ENCODE results near the gene IGF1R. TPM values are rescaled to one million over a fixed set of nuclear protein-coding genes. Genes with fewer than 3 reads are reported as not detected.

The IGF1R gene
- total and polyA plus RNA-seq, 2 of the 8 experiments (the other 6 are each of a cell fraction or from before 2014, with no cell fraction given), result 32.9 to 109 TPM

DNA sequence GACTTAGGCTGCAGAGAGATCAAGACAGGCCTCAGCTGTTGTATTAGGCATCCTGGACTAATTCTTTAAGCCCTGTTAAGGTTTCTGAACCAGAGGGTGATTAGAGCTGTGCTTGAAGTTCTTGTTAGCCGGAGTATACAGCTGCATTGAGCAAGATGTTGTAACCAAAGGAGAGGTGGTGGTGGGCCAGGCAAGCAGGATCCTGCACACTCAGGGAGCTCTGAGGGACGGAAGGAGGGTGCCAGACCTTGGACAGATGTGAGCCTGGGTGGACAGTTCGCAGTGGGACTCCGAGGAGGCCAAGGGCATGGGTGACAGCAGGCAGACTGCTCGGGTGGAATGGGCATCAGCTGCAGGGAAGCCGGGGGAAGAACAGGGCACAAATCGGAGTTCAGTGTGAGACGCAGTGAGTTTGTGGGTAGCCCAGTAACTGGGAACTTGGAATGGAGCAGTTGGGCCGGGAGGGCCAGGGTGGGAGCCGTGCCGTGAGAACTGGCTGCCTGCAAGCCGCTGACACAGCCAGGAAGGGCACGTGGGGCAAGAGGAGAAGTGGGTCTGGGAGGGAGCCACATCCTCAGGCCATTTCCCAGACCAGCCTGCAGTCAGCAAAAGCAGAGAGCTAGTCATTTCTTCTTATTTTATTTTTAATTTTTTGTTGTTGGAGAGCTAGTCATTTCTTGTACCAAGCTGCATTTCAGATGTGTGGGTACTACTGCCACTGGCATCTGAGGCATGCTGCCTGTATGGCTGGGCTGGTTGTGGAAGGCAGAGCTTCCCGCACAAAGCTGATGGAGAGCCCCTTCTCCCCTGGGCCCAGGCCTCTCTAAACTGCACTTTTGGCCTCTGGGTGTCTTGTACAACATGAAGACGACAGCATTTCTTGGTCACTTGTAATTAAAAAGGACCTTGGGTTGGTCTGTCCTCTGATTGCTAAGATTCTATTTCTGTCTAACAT is 298.2 kb downstream of the IGF1R start:
- Histone ChIP-seq H3K4me2 (ENCODE audit: insufficient read depth in 1 of 2, low read depth in 2 of 2, low read length in 2 of 2) (no peak overlapping the region), H3K9ac (replicated peaks in 1 of 4; ENCODE audit: extremely low read depth in 1 of 4, low read depth in 3 of 4, low read length in 3 of 4) (no peak overlapping the region; a peak in 1 of 7 replicates), H2AK5ac (ENCODE audit: low read depth, low read length) (no peak overlapping the region), H2BK120ac (replicated peaks; ENCODE audit: low read depth, low read length) (no peak overlapping the region), H3K79me1 (ENCODE audit: low read depth, low read length) (peaks cover 3% of the 10 kb centered on the region; the same call in 1 of the 2 replicates), H3K9me3 (ENCODE audit: insufficient read depth in 2 of 2, low read depth in 1 of 2, low read length in 1 of 2) (no peaks in the 10 kb centered on the region), H4K91ac (replicated peaks; ENCODE audit: insufficient read length, low read length) (no peak overlapping the region), H2AFZ (ENCODE audit: low read length) (no peak overlapping the region), H3K23me2 (ENCODE audit: low read depth, low read length) (no peaks in the 10 kb centered on the region), H2BK15ac (ENCODE audit: low read length) (no peak overlapping the region), H3K27me3 (replicated peaks in 1 of 4; ENCODE audit: control insufficient read depth in 3 of 4, extremely low read depth in 1 of 4, insufficient read depth in 3 of 4, low read length in 3 of 4) (no peaks in the 10 kb centered on the region), H4K5ac (ENCODE audit: insufficient read length, low read depth, low read length) (no peak overlapping the region), H3K4me3 (ENCODE audit: extremely low read depth in 1 of 4, insufficient read depth in 2 of 4, low read depth in 3 of 4, low read length in 4 of 4) (no peak overlapping the region), H2BK20ac (ENCODE audit: low read length) (no peak overlapping the region), H3K27ac (ENCODE audit: low read depth, low read length) (no peak overlapping the region), H3K18ac (ENCODE audit: extremely low read depth, low read length) (no peak overlapping the region), H2BK5ac (ENCODE audit: low read depth, low read length) (no peak overlapping the region), H3K14ac (ENCODE audit: insufficient read length) (no peak overlapping the region), H3K56ac (replicated peaks; ENCODE audit: insufficient read length, low read depth, low read length) (no peak overlapping the region), H3K36me3 (ENCODE audit: control insufficient read depth in 2 of 4, insufficient read depth in 4 of 4, low read length in 3 of 4) (peaks cover 25 to 74% (median 51%) of the 10 kb centered on the region in 4 experiments; a peak in 7 of 8 replicates), H4K8ac (ENCODE audit: extremely low read depth, insufficient read depth, low read length) (no peak overlapping the region), H3K4me1 (replicated peaks in 1 of 4; ENCODE audit: control insufficient read depth in 3 of 4, insufficient read depth in 4 of 4, low read length in 3 of 4) (no peaks in the 10 kb centered on the region; a peak in 1 of 7 replicates), H3K4ac (replicated peaks; ENCODE audit: insufficient read length, low read depth, low read length) (no peak overlapping the region), H2BK12ac (ENCODE audit: low read depth, low read length) (no peak overlapping the region), H4K20me1 (replicated peaks in 1 of 2; ENCODE audit: control insufficient read depth in 1 of 2, insufficient read depth in 2 of 2, low read length in 2 of 2) (peaks cover 2 to 4% of the 10 kb centered on the region in 2 experiments), H3K23ac (ENCODE audit: insufficient read length) (no peak overlapping the region), H3K79me2 (ENCODE audit: control insufficient read depth in 1 of 2, insufficient read depth in 2 of 2, low read length in 2 of 2) (no peaks in the 10 kb centered on the region)
- CTCF ChIA-PET (ENCODE audit: partially characterized antibody), result interaction anchor here (0.6 to 2.5 kb wide), 6 partner anchors 9 to 140 kb away, joined by 3 to 10 read pairs (median 3); no protein-coding TSS in a partner anchor
- no peak for DNase-seq (ENCODE audit: low read depth in 1 of 2, low spot score in 2 of 2)
- POLR2A ChIA-PET (ENCODE audit: partially characterized antibody), result interaction anchor here (0.5 kb wide), 1 partner anchor 147 kb away, joined by 3 read pairs; no protein-coding TSS in a partner anchor
- no peak for FAIRE-seq
- TF ChIP-seq KDM4A (IDR thresholded peaks at IDR 0.05; ENCODE audit: low read depth, low read length, severe bottlenecking) (no peak), SRF (IDR thresholded peaks at IDR 0.05; ENCODE audit: low read depth, low read length) (no peak), CTCF (IDR thresholded peaks at IDR 0.05; ENCODE audit: control extremely low read depth in 1 of 3, insufficient read depth in 1 of 3, low read depth in 1 of 3, low read length in 3 of 3) (no peak), RAD21 (IDR thresholded peaks at IDR 0.05 in 1 of 2, conservative IDR thresholded peaks at IDR 0.05 in 1 of 2; ENCODE audit: low read depth in 2 of 2, low read length in 2 of 2) (no peak), CBX5 (IDR thresholded peaks at IDR 0.05; ENCODE audit: low read depth, low read length) (no peak), TBP (IDR thresholded peaks at IDR 0.05; ENCODE audit: low read depth, low read length) (no peak), SIRT6 (IDR thresholded peaks at IDR 0.05; ENCODE audit: low read length) (no peak), ASH2L (IDR thresholded peaks at IDR 0.05; ENCODE audit: low read length) (no peak)
- 82% methylated on average over 13 of the region's 15 CpGs; no CpG with 5 or more reads in 1 of the 2 experiments for WGBS, 2 experiments (ENCODE audit: extremely low coverage in 1 of 2, insufficient coverage in 1 of 2, insufficient read length in 1 of 2, insufficient replicate concordance in 2 of 2, low coverage in 1 of 2, low lambda C conversion rate in 2 of 2, missing lambda C conversion rate in 1 of 2)
